Measurements from ENCODE around the gene WNT6. TPM values are rescaled to one million over a fixed set of nuclear protein-coding genes. Genes with fewer than 3 reads are reported as not detected.

WNT6 gene
- total and polyA plus RNA-seq, 5 donors from 2014 or later = not detected

DNA sequence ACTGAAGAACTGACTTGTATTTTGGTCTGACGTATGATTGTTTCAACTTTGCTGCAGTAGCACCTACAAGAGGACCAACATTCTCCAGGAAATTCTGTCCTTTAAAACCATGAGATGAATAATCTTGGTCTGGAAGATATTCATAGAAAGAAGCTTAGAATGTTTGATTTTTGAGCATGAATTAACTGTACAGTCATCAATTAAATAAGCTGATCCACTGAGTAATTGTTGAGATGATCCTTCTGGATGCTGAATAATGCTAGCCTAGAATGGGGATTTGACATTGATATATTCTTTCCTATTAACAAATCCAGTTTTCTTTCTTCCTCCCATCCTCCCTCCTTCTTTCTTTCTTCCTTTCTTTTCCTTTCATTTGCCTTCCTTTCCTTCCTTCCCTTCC, 60.9 kb downstream of the WNT6 start:
- no peaks in the 10 kb centered on the region for H3K36me3 ChIP-seq (ENCODE audit: control insufficient read depth, insufficient read depth, low read length)
- Mint-ChIP-seq H3K27me3 (no peaks in the 10 kb centered on the region), H3K4me1 (no peaks in the 10 kb centered on the region), H3K27ac (no peak overlapping the region), H3K9me3 (peaks cover 0 to 6% (median 0%) of the 10 kb centered on the region in 7 donors), H3K4me3 (no peak overlapping the region), H3K36me3 (peaks cover 5% of the 10 kb centered on the region)
- H3K4me3 ChIP-seq (ENCODE audit: low read depth, low read length) = no peak overlapping the region
- no peak for ATAC-seq (ENCODE audit: low read depth in 2 of 2)
- peaks cover 0 to 3% of the 10 kb centered on the region in 2 experiments for H3K9me3 ChIP-seq (ENCODE audit: control insufficient read depth in 2 of 2, low read length in 2 of 2)
- H3K27ac ChIP-seq (ENCODE audit: insufficient read depth, low read length, poor library complexity, severe bottlenecking) = no peak overlapping the region
- no peaks in the 10 kb centered on the region for H3K4me1 ChIP-seq (ENCODE audit: control insufficient read depth, insufficient read depth, low read length, poor library complexity, severe bottlenecking)
- no peak for DNase-seq
- H3K27me3 ChIP-seq (ENCODE audit: control insufficient read depth, insufficient read depth, low read length) = no peaks in the 10 kb centered on the region

Other genes starting within 250 kb of the WNT6 start
- gene ZNF142, start 200.2 kb upstream of the WNT6 start, total RNA-seq = 48.8 TPM
- gene ZNF142, start 200.2 kb upstream of the WNT6 start, polyA plus RNA-seq = 1 to 10 TPM; 5.6 to 8.7 (median 6.4) TPM
- gene BCS1L, start 200.1 kb upstream of the WNT6 start, total RNA-seq = 25.3 TPM
- 10 to 100 TPM; 11.7 to 15.3 (median 14.3) TPM for gene BCS1L, start 200.1 kb upstream of the WNT6 start, polyA plus RNA-seq
- gene RNF25, start 187.8 kb upstream of the WNT6 start, total RNA-seq = 19.5 TPM
- 10 to 100 TPM; 20.0 to 25.6 (median 22.7) TPM for gene RNF25, start 187.8 kb upstream of the WNT6 start, polyA plus RNA-seq
- gene STK36, start 187.7 kb upstream of the WNT6 start, total RNA-seq = 10.5 TPM
- 1 to 10 TPM; 1.8 to 3.7 (median 2.6) TPM for gene STK36, start 187.7 kb upstream of the WNT6 start, polyA plus RNA-seq
- gene TTLL4, start 149.0 kb upstream of the WNT6 start, total RNA-seq = 19.0 TPM
- 1 to 10 TPM; 4.1 to 6.7 (median 4.8) TPM for gene TTLL4, start 149.0 kb upstream of the WNT6 start, polyA plus RNA-seq
- not detected for gene CYP27A1, start 77.7 kb upstream of the WNT6 start, total RNA-seq
- under 1 TPM in 1 of 4 donors, not detected in 3; 0.13 TPM for gene CYP27A1, start 77.7 kb upstream of the WNT6 start, polyA plus RNA-seq
- not detected for gene PRKAG3, start 28.0 kb upstream of the WNT6 start, total RNA-seq
- not detected for gene PRKAG3, start 28.0 kb upstream of the WNT6 start, polyA plus RNA-seq
- gene WNT10A, start 21.0 kb downstream of the WNT6 start, total RNA-seq = 10.8 TPM
- 10 to 100 TPM in 1 of 4 donors, 1 to 10 TPM in 3; 6.3 to 11.0 (median 8.8) TPM for gene WNT10A, start 21.0 kb downstream of the WNT6 start, polyA plus RNA-seq
- not detected for gene CDK5R2, start 99.9 kb downstream of the WNT6 start, total RNA-seq
- not detected for gene CDK5R2, start 99.9 kb downstream of the WNT6 start, polyA plus RNA-seq
- not detected for gene FEV, start 125.4 kb downstream of the WNT6 start, total RNA-seq
- gene FEV, start 125.4 kb downstream of the WNT6 start, polyA plus RNA-seq = not detected
- gene CRYBA2, start 133.6 kb downstream of the WNT6 start, total RNA-seq = not detected
- gene CRYBA2, start 133.6 kb downstream of the WNT6 start, polyA plus RNA-seq = not detected
- gene CFAP65, start 181.7 kb downstream of the WNT6 start, total RNA-seq = not detected
- gene CFAP65, start 181.7 kb downstream of the WNT6 start, polyA plus RNA-seq = not detected
- gene IHH, start 201.1 kb downstream of the WNT6 start, total RNA-seq = not detected
- not detected for gene IHH, start 201.1 kb downstream of the WNT6 start, polyA plus RNA-seq

All from CD4-positive, CD25-positive, alpha-beta regulatory T cell (primary cell).